Activated CD8-positive, alpha-beta memory T cell treated with anti-CD3 and anti-CD28 coated beads, Interleukin-2, amount 50 U/mL, for 48 hours (primary cell): ENCODE data around the gene RBM26.
A peak's percentile ranks its signal among the peaks of the same experiment; 100 is the strongest.

Source experiments
- DNase-seq: peaks from one replicate; pipeline ENCODE4 v3.0.0-alpha.2; 2020

Gene RBM26, protein sequence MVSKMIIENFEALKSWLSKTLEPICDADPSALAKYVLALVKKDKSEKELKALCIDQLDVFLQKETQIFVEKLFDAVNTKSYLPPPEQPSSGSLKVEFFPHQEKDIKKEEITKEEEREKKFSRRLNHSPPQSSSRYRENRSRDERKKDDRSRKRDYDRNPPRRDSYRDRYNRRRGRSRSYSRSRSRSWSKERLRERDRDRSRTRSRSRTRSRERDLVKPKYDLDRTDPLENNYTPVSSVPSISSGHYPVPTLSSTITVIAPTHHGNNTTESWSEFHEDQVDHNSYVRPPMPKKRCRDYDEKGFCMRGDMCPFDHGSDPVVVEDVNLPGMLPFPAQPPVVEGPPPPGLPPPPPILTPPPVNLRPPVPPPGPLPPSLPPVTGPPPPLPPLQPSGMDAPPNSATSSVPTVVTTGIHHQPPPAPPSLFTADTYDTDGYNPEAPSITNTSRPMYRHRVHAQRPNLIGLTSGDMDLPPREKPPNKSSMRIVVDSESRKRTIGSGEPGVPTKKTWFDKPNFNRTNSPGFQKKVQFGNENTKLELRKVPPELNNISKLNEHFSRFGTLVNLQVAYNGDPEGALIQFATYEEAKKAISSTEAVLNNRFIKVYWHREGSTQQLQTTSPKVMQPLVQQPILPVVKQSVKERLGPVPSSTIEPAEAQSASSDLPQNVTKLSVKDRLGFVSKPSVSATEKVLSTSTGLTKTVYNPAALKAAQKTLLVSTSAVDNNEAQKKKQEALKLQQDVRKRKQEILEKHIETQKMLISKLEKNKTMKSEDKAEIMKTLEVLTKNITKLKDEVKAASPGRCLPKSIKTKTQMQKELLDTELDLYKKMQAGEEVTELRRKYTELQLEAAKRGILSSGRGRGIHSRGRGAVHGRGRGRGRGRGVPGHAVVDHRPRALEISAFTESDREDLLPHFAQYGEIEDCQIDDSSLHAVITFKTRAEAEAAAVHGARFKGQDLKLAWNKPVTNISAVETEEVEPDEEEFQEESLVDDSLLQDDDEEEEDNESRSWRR

DNA sequence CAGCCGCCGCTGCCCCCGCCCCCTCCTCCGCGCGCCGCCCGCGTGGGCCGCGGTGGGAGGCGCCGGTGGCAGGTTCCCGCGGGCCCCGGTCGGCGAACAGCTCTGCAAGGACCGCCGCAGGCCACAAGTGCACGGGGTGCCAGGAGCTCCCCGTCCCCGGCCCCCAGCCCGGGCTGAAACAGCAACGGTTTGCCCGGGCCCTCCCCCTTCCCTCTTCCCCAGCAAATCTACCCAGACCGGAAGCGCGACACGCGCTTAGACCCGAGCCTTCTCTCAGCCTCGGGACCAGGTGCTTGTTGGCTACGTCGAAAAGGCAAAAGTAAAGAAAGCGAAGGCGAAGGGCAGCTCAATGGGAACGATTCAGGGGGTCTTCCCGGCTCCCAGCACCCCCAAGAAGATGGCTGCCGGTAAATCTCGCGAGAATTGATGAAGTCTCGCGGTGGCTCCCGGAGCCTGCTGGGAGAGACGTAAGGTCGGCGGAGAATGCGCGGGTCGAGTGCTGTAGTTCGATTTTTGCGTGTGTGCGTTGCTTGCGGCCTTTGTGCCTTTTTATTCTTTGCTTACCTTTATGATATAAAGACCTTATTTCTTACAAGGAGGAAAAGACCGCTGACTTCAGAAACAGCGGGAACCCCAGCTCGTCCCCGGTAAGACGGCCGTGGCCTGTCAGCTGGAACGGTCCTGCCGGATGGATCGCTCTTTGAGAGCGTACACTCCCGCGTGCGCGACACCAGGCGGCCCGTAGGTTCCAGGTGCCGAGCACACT is at the start of gene RBM26:
Gene RBM26 (minus strand): TSS at position 425 of the 766 bp plus-strand sequence. CDS start 481 bp downstream, outside the sequence.
- peak; percentile 96 for DNase-seq

DNA sequence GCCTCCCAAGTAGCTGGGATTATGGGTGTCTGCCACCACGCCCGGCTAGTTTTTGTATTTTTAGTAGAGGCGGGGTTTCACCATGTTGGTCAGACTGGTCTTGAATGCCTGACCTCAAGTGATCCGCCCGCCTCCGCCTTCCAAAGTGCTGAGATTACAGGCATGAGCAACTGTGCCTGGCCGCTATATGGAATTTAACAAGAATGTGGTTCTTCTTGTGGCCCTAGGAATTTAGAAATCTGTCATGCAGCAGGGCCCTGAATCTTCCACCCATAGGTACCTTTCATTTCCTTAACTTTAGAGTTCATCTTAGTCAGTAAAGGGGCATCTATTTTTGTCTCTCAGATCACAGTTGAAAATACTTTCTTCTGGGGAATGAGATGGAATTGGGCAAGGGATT is 49.3 kb upstream of the RBM26 start:
- no peak for DNase-seq

GRCh38 chr13:79452239-79452913 is 46.3 kb upstream of the RBM26 start:
- DNase-seq, result no peak

- peak; percentile 92 for DNase-seq
Measured at GRCh38 chr13:79451500-79451962, 45.5 kb upstream of the RBM26 start.

- DNase-seq, result no peak
Measured at GRCh38 chr13:79450110-79450509, 44.1 kb upstream of the RBM26 start.

DNA sequence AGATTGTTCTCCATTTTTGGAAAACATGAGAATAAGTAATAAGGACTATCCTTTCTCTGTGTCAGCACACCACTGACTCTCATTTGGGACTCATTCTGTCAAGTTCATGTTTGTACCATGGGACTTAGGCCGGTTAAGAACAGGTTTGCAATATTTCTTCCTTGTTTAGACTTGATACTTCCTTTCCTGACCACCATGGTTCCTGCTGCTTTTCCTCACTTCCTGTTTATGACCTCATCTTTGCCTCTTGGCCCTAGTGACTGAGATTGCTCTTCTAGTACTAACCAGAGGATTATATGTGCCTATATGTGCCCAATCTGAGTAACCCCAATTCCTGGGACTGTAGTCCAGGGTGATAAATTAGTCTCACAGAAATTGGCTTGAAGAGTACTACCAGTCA is 42.4 kb upstream of the RBM26 start:
- no peak for DNase-seq

DNA sequence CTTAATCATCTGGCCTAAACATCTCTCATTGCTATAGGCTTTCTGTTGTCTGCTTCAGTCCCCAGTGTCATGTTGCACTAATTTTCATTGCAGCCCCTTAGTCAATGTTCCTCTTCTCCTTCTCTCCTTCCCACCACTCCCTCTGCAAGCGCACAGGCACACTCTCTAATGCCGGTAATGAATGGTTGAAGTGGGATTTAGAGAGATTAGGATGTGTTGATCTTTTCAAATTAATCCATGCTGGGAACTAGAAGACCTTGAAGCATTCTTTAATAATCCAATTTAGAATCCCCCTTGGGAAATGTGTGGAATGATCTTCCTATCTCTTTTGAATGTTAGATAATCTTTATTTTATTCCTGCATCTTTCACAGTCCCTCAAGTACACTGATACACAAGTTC is 41.7 kb upstream of the RBM26 start:
- no peak for DNase-seq

GRCh38 chr13:79447141-79447540 is 41.1 kb upstream of the RBM26 start:
- no peak for DNase-seq

- DNase-seq, result peak; percentile 64
Measured at GRCh38 chr13:79445968-79446645, 40.1 kb upstream of the RBM26 start.

GRCh38 chr13:79442706-79443105 is 36.7 kb upstream of the RBM26 start:
- no peak for DNase-seq

DNA sequence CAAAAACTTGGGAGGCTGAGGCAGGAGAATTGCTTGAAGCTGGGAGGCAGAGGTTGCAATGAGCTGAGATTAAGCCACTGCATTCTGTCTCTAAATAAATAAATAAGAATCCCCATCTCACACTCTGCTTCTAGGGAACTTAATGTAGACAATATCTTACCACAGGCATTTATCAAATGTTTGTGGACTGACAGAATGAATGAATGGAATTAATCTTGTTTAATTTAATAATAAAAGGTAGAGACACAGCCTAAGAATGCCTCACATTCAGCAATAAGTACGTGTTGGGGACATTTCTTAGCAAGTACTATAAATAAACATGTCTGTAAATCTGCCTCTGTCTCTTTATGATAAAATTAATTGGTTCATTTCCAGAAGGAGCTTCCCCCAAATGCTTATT is 36.2 kb upstream of the RBM26 start:
- no peak for DNase-seq

GRCh38 chr13:79440958-79441528 is 35.0 kb upstream of the RBM26 start:
- no peak for DNase-seq

- DNase-seq, result no peak
Measured at GRCh38 chr13:79439275-79439674, 33.2 kb upstream of the RBM26 start.

DNA sequence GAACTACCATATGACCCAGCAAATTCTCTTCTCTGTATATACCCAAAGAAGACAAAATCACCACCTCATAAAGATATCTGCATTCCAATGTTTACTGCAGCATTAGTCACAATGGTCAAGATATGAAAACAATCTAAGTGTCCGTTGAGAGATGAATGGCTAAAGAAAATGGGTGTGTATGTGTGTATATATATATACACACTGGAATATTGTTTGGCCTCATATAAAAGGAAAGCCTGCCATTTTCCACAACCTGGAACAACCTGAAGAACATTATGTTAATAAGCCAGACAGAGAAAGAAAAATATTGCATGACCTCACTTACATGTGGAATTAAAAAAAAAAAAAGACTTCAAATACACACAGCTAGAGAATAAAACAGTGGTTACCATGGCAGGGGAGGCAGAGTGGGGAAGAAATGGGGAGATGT is 29.5 kb upstream of the RBM26 start:
- no peak for DNase-seq

DNA sequence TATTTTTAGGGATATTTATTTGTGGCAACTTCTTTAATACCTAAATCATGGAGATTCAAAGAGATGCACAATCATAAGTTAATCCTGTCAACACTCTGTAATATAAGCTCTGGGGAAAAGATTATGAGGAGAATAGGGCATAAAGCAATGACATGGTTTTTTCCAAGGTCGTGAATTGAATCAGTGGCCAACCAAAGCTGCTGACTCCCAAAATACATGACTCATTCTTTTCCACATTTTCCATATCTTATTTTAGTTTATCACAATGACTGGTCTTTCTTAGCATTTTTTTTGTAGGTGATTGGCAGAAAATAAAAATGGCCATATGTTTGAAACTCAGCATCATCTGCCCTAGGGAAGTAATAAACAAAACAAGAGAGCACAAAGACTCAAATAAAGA is 28.5 kb upstream of the RBM26 start:
- no peak for DNase-seq

DNA sequence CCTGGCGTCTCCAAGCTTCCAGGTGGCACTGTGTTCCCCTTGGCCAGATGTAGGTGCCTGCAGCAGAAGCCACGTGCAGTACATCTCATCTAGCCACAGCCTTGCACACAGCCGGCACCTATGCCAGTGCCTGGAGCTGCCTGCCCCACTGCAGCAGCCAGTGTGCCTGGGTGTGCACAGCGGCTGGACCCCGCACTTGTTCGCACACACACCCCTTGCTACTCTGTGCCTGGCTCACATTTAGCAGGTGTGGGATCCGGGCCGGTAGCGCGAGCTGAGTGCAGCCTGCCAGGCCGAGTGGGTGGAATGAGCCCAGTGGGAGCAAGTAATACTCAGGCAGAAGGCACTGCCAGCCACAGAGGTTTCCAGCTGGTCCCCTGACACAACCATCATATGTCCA is 26.9 kb upstream of the RBM26 start:
- no peak for DNase-seq

DNA sequence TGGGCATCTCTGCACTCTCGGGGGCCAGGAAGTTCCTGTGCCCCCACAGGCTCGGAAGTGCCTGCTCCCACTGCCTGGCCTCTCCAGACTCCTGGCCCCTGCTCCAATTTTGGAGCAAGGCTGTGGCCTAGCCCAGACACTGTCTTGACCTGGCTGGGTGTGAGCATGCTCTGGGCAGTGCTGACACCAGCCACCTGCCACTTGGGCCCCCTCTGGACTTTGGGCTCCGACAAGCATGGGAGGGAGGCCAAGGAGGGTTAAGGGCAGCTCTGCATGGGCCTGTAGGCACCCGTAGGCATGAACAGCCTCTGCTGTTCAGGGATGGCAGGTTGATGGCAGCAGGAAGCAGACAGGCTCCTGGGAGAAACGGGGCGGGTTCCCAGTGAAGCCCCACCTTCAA is 26.0 kb upstream of the RBM26 start:
- no peak for DNase-seq

DNA sequence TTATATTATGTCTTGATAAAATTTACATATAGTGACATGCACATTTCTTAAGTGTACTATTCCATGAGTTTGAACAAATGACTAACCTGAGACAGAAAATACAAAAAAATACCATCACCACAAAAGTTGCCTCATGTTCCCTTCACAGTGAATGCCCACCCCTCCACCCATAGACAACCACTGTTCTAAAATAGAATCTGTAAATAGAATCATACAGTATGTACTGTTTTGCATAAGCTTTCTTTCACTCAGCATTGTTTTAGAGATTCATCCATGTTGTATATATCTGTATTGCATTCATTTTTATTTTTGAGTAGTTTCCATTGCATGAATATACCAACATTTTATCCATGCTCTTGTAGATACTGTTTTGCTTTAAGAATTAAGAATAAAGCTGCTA is 23.3 kb upstream of the RBM26 start:
- DNase-seq, result no peak

- no peak for DNase-seq
Measured at GRCh38 chr13:79427883-79428282, 21.8 kb upstream of the RBM26 start.

- DNase-seq, result no peak
Measured at GRCh38 chr13:79427265-79427664, 21.2 kb upstream of the RBM26 start.
